ENCODE data around the gene OSTM1.
"Not testable (repeated sequence)": the region's sequence is repeated elsewhere in the genome, so short reads cannot be mapped to it uniquely, and the experiment has no call there.

OSTM1 gene

DNA sequence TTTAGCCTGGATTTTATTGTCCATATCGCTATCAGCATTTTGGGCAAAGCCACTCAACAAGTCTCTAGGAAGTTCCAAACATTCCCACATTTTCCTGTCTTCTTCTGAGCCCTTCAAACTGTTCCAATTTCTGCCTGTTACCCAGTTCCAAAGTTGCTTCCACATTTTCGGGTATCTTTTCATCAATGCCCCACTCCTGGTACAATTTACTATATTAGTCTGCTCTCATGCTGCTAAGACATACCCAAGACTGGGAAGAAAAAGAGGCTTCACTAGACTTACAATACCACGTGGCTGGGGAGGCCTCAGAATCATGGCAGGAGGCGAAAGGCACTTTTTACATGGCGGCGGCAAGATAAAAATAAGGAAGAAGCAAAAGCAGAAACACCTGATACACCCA, 58.3 kb downstream of the OSTM1 start:
- not testable (repeated sequence) for DNase-seq

DNA sequence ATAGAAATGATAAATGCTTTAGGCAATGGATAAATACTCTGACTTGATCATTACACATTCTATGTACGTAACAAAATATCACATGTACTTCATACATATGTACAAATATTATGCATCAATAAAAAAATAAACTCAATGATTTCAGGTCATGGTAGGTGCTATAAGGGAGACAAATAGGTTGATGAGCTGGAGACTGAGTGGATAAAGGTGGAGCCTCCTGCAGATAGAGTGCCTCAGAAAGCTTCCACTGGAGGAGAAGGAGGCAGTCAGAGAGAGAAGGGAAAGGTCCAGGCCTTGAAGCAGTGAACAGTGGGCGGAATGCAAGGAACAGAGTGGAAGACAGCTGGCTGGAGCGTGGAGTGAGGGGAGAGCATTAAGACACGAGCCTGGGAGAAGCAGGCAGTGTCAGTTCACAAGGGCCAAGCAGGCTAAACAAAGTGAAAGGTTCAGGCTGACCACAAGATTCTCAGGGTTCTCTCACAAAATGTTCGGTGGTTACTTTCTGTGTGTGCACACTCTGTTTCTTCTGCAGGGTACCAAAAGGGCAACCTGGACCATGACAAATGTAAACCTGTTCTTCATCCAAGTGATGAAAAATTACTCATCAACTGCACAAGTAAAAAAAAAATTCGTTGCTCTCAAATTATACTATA, 60.6 kb downstream of the OSTM1 start:
- no peak for DNase-seq

DNA sequence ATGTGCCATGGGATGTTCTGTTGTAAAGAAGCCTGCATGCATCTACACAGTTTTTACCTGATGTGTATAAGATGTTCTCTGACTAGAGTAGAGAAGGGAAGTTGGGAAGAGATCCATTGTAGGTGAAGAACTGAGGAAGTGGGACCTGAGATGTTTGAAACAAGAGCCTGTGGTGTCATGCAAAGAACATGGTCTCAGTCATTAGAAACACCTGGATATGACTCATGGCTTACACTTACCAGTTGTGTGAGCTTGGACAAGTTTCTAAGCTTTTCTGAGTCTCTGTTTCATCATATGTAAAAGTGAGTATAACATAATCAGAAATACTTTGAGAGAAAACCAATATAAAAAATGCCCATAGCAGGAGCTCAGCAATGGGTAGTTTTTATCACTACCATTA, 64.6 kb downstream of the OSTM1 start:
- DNase-seq, result no peak

DNA sequence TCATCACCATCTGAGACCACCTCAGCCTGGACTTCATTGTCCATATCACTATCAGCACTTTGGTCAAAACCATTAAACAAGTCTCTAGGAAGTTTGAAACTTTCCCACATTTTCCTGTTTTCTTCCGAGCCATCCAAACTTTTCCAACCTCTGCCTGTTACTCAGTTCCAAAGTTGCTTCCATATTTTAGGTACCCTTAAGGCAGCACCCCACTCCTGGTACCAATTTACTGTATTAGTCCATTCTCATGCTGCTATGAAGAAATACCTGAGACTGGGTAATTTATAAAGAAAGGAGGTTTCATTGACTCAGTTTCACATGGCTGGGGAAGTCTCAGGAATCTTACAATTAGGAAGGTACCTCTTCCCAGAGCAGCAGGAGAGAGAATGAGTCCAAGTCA, 65.3 kb downstream of the OSTM1 start:
- not testable (repeated sequence) for DNase-seq

DNA sequence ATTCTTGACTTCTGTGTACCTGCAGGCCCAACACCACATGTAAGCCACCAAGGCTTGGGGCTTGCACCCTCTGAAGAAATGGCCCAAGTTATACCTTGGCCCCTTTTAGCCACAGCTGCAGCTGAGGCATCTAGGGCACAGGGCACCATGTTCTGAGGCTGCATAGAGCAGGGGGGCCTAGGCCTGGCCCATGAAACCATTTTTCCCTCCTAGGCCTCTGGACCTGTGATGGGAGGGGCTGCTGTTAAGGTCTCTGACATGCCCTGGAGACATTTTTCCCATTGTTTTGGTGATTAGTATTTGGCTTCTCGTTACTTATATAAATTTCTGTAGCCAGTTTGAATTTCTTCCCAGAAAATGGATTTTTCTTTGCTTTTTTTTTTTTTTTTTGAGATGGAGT, 66.2 kb downstream of the OSTM1 start:
- DNase-seq, result no peak

DNA sequence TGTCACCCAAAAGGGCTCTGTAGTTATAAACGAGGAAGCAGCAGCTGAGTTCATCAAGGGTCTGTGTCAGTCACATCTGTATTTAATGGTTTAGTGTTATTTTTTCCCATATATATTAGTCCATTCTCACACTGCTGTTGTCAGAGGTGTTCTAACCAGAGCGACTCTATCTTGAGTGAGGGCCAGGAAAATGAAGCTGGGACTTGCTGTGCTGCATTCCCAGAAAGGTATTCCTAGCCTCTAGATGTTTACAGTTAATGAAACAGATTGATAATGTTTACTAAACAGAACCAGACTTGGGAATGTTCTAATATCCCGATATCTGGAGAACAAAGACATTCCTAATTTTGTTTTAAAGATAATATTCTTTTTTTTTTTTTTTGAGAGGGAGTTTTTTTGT, 68.6 kb downstream of the OSTM1 start:
- no peak for DNase-seq

DNA sequence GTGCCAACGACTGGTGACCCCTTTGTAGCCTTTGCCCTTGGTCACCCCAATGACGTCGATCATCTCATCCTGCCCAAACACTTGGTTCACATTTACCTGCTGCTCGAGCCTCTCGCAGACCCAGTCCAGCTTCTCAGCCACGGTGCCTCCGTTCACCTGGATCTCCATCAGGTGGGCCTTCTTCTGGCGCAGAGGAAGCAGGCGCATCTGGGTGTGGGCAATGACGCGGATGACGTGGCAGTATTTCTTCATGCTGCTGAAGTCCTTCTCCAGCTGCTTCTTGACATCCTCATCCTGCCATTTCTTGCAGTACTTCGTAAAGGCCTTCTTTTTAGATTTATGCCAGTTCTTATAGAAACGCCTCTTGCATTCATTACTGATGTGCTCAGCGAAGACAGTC, 69.7 kb downstream of the OSTM1 start:
- DNase-seq, result no peak

DNA sequence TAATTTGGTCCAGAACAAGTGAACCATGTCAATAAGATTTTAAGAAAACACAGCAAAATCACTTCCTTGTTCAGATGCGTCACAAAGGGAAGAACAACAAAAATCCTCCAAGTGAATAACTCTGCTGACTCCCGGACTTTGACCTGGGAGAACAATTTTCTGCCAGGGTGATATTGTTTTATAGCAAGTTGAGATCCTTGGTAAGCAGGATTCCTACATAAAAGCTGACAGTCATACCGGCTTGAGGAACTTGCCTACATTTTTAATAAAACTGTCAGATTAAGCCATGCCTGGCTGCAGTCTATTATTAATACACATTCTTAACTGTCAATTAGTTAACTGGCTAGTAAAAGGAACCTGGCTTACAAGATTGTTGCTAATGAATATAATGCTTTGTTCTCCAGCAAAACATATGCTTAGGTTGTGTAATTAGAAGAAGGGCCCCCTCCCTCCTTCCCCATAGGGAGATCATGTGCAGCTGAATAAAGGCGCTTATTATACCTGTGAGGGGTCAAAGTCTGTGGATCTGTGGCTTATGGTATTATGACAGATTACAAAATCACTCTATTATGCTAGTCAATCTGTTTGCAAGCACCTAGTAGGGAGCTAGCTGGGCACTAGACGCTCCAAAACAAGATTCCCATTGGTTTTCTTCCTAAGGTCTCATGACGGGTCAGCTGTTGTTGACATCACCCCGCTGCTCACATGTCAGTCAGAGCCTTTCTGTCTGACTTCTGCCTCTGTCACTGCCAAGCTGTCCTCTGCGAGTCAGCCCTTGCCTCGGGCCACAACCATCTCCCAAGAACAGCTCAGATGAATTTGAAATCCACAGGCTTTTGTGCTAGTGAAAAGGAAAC, 71.9 kb downstream of the OSTM1 start:
- peak; percentile 92 for DNase-seq

DNA sequence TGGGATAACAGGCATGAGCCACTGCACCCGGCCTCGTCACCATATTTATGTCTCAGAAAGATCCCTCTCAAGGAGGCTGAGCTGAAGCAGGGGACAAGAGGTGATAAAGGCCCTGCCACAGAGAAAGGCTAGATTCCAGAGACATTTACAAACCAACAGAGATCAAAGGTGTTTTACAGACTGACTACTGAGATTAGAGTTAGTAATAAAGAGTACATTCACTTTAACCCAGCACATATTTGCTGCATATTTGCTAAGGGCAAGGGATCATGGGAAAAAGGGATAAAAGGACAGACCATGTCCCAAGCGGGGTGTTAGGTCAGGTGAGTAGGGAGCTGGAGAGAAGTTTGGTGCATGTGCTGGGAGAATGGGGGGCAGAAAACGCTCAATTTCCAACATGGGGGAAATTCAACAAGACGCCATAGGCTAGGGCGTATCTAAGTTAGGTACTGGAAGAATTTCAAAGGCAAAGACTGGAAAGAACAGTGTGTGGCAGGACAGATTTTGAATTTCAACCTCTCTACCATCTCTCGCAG, 72.8 kb downstream of the OSTM1 start:
- DNase-seq, result no peak

DNA sequence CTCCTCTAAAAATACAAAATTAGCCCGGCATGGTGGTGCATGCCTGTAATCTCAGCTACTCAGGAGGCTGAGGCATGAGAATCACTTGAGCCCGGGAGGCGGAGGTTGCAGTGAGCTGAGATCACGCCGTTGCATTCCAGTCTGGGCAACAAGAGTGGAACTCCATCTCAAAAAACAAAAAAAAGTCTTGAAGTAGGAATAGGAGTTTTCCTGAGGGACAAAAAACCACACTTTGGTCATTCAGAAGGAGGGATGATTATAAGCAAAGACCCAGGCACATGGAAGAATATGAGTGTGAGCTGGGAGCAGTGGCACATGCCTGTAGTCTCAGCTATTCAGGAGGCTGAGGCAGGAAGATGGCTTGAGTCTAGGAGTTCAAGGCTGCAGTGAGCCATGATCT, 74.3 kb downstream of the OSTM1 start:
- not testable (repeated sequence) for DNase-seq

DNA sequence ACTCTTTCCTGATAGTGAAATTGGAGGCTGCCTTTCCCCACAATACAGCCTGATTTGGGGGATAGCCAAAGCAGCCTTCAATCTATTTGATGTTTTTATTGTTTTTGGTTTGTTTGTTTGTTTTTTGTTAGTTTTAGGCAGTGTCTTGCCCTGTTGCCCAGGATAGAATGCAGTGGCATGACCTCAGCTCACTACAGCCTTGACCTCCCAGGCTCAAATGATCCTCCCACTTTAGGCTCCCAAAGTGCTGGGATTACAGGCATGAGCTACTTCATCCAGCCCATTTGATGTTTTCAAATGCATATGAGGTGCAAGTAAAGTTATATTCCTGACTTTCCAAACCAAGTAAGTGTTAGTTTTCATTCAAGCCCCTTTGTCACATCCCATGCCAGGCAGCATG, 75.2 kb downstream of the OSTM1 start:
- no peak for DNase-seq

DNA sequence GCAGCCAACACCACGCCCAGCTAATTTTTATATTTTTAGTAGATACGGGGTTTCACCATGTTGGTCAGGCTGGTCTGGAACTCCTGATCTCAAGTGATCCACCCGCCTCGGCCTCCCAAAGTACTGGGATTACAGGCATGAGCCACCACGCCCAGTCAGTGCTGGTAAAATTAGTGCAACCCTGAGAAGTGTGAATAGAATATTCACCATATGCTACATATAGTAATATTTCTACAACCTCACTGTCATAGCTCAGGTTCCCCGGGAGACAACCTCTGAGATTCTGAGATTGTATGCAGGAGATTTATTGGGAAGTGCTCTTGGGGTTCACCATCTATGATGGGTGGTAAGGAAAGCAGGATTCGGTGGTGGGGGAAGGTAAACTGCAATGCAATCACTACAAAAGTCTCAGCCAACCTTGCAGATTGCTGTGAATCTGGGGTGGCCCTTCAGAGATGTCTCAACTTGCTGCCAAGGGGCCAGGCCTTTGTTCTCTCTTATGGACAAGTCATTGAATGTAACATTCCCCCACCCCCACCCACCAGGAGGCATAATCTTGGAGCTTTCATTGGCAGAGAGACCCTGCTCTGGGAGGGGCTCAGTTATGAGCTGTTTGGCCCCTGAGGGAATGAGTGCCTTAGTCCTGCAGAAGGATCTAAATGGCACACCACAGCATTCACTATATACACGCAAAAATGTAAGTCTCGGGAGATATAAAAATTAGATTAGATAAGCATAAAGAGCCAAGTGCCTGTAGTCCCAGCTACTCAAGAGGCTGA, 82.6 kb downstream of the OSTM1 start:
- no peak for DNase-seq
